ENCODE data around the gene SLC6A6. TPM values are rescaled to one million over a fixed set of nuclear protein-coding genes. Genes with fewer than 3 reads are reported as not detected.

Gene SLC6A6
- total and polyA plus RNA-seq, 11 donors = 9.1 to 121 (median 34.9) TPM

- peaks cover 0 to 94% (median 49%) of the 10 kb centered on the region in 9 donors for H3K36me3 ChIP-seq
Observed at GRCh38 chr3:14468621-14468981, 66.2 kb downstream of the SLC6A6 start.

GRCh38 chr3:14470461-14470860 lies 68.1 kb downstream of the SLC6A6 start:
- peaks cover 0 to 27% (median 0%) of the 10 kb centered on the region in 12 donors for H3K4me1 ChIP-seq
- 77 to 92% (median 92%) methylated on average over 12 of the region's 12 CpGs for WGBS, 4 donors
- no peaks in the 10 kb centered on the region for H3K9me3 ChIP-seq
- H3K4me3 ChIP-seq = no peak overlapping the region
- H3K27me3 ChIP-seq = no peaks in the 10 kb centered on the region
- DNase-seq (peak in 1 of 5 donors; percentile 6), ATAC-seq (no peak)
- intact Hi-C loops (cut with DNase I) = no loop called here
- peaks cover 0 to 94% (median 45%) of the 10 kb centered on the region in 9 donors for H3K36me3 ChIP-seq
- TF ChIP-seq POLR2A (IDR thresholded peaks at IDR 0.05) (no peak), CTCF (IDR thresholded peaks at IDR 0.05) (no peak)
- H3K27ac ChIP-seq = peak overlapping the region in 1 of 12 donors; percentile 39

More at GRCh38 chr3:14468621-14468981, 66.2 kb downstream of the SLC6A6 start:
- no peak overlapping the region for H3K27ac ChIP-seq
- no peak overlapping the region for H3K4me3 ChIP-seq
- WGBS, 4 donors = 88 to 95% (median 92%) methylated on average over 10 to 13 of the region's 13 CpGs
- peaks cover 0 to 27% (median 0%) of the 10 kb centered on the region in 12 donors for H3K4me1 ChIP-seq
- TF ChIP-seq CTCF (IDR thresholded peaks at IDR 0.05) (no peak), POLR2A (IDR thresholded peaks at IDR 0.05) (no peak)
- intact Hi-C loops (cut with DNase I) = loop anchor here (1.0 to 10.0 kb wide), 11 partner anchors 191 to 814 kb away; no protein-coding TSS in a partner anchor
- DNase-seq (peak in 1 of 5 donors; percentile 25), ATAC-seq (no peak)
- H3K27me3 ChIP-seq = peaks cover 0 to 5% (median 0%) of the 10 kb centered on the region in 9 donors
- H3K9me3 ChIP-seq = no peaks in the 10 kb centered on the region

- ATAC-seq = no peak
- Histone ChIP-seq H3K4me1 (peaks cover 0 to 27% (median 0%) of the 10 kb centered on the region in 12 donors), H3K27ac (peak overlapping the region in 1 of 12 donors; percentile 39), H3K4me3 (no peak overlapping the region), H3K36me3 (peaks cover 0 to 94% (median 46%) of the 10 kb centered on the region in 9 donors), H3K9me3 (no peaks in the 10 kb centered on the region), H3K27me3 (no peaks in the 10 kb centered on the region)
- no peak for TF ChIP-seq POLR2A (IDR thresholded peaks at IDR 0.05)
- no peak for TF ChIP-seq CTCF (IDR thresholded peaks at IDR 0.05)
- intact Hi-C loops (cut with DNase I) = no loop called here
- WGBS, 4 donors = 76 to 91% (median 84%) methylated on average over 5 of the region's 5 CpGs
- no peak for DNase-seq
Observed at GRCh38 chr3:14471016-14471415, 68.6 kb downstream of the SLC6A6 start.

- WGBS, 4 donors = 80 to 90% (median 88%) methylated on average over 10 of the region's 10 CpGs
- Histone ChIP-seq H3K9me3 (no peaks in the 10 kb centered on the region), H3K27ac (peak overlapping the region in 2 of 12 donors; percentile 36 to 39), H3K27me3 (no peaks in the 10 kb centered on the region), H3K36me3 (peaks cover 0 to 94% (median 44%) of the 10 kb centered on the region in 9 donors), H3K4me3 (no peak overlapping the region), H3K4me1 (peaks cover 0 to 27% (median 0%) of the 10 kb centered on the region in 12 donors)
- intact Hi-C loops (cut with DNase I) = no loop called here
- ATAC-seq (peak in 1 of 4 donors; percentile 9), DNase-seq (peak in 1 of 5 donors; percentile 42)
- no peak for TF ChIP-seq POLR2A (IDR thresholded peaks at IDR 0.05)
- no peak for TF ChIP-seq CTCF (IDR thresholded peaks at IDR 0.05)
Observed at GRCh38 chr3:14471690-14472089, 69.3 kb downstream of the SLC6A6 start.
